ENCODE data around the gene TRNAU1AP.
"Not testable (repeated sequence)": the region's sequence is repeated elsewhere in the genome, so short reads cannot be mapped to it uniquely, and the experiment has no call there.

The TRNAU1AP gene

DNA sequence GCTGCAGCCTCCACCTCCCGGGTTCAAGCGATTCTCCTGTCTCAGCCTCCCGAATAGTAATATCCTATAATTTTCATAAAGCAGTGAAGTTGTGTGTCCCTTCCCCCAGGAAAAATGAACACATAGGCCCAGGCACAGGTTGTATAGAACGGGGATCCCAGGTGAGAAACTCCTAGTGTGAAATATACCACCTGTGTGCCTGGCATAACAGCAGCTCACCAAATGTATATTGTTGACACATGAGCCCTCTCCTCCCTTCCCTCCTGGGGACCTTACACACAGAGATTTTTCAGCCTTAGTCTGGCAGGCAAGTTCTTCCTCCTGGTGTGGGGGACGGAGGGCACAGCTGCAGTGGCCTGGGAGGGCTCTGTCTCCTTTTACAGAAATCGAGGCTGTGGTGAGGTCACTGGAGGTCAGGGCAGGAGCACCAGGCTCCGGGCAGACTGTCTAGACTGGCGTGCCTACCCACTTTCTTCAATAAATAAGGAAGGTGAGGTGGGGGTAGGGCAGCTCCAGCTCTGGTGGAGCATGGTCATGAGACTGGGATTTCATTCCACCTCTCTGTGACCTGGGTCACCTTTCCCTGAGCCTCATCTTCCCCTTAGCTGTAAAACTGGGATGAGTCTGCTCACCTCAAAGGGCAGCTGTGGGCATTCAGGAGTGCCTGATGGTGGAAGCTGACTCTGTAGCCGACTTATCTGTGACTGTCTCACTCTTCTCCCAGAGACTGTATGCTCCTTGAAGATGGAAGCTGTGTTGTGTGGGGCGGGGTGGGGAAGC is 32.7 kb upstream of the TRNAU1AP start:
- peak in 1 of 10 donors; percentile 7 for DNase-seq
- intact Hi-C loops (cut with DNase I) = loop anchor here (5.0 kb wide), 1 partner anchor 32 kb away; the partner anchor contains the start of gene TRNAU1AP

GRCh38 chr1:28520796-28521195 is 32.1 kb upstream of the TRNAU1AP start:
- intact Hi-C loops (cut with DNase I) = not testable (repeated sequence)
- peak in 1 of 10 donors; percentile 62 for DNase-seq

DNA sequence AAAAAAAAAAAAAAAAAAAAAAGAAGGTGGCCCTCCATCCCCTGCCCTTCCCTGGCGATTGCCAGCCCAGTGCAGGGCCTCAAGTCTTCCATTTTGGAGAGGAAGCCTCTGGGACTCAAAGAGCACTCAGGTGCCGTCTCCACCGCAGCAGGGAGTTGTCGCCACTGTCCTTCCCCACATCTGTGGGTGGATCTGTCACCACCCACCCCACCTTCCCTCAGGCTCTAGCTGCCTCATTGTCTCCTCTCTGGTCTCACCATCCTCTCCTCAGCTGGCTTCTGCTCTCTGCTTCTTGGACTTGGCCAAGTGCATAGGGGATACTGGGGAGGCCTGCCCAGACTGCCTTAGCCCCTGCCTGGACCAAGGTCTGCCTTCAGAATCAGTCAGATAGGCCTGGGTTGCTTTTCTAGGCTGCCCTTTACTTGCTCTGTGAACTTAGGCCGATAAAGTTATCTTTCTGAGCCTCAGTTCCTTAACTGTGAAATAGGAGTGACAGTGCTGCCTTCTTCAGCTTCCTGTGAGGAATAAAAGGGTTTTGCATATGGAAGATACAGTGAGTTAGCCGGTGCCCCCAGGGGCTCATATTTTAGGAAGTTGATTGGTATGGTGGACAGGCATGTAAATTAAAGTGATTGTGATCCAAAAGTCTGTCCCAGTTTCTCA is 31.3 kb upstream of the TRNAU1AP start:
- DNase-seq = peak in 1 of 10 donors; percentile 24
- intact Hi-C loops (cut with DNase I) = no loop called here

DNA sequence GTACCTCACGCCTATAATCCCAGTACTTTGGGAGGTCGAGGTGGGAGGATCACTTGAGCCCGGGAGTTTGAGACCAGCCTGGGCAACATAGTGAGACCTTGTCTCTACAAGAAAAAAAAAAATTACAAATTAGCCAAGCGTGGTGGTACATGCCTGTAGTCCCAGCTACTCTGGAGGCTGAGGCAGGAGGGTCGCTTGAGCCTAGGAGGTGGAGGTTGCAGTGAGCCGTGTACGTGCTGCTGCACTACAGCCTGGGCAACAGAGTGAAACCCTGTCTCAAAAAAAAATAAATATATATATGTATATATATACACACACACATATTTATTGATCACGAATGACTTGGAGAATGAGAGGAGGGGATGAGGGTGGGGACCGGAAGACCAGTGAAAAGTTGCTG is 30.3 kb upstream of the TRNAU1AP start:
- DNase-seq = peak in 1 of 10 donors; percentile 18
- intact Hi-C loops (cut with DNase I) = not testable (repeated sequence)

DNA sequence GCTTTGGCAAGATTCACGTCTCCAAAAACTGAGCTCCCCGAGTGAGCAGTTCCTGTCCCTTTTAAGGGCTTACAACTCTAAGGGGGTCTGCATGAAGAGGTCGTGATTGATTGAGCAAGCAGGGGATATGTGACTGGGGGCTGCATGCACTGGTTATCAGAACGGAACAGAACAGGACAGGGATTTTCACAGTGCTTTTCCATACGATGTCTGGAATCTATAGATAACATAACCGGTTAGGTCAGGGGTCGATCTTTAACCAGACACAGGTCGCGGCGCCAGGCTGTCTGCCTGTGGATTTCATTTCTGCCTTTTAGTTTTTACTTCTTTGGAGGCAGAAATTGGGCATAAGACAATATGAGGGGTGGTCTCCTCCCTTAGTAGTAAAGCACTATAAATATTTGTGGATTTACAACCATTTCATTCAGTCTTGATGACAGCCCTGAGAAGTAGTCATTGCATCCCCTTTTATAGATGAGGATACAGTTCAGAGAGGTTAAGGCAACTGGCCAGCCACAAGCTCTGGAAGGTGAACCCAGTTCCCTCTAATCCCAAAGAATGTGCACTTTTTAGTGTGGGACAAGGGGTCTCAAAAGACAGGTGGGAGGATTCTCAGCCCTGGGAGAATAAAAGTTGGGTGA is 27.8 kb upstream of the TRNAU1AP start:
- peak in 2 of 10 donors; percentile 3 to 7 for DNase-seq
- intact Hi-C loops (cut with DNase I) = not testable (repeated sequence)

GRCh38 chr1:28526886-28527285 is 26.0 kb upstream of the TRNAU1AP start:
- peak in 1 of 10 donors; percentile 25 for DNase-seq
- intact Hi-C loops (cut with DNase I) = no loop called here

DNA sequence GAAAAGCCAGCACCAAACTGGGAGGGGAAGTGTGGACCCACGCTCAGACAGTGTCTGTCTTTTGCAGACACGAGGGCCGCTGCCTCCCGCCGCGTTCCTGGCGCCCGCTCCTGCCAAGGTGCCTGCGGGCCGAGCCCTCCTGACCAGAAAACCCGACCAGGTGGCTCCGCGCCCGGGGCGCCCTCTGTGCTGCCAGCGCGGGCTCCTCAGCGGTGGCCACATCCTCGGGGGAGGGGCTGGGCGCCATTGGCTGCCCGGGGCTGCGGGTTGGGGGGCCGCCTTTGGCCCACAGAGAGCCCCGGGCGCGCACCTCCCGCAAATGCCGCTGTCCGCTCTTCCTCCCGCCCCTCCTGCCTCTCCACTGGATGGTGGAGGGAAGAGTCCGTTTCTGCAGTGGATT is 22.4 kb upstream of the TRNAU1AP start:
- DNase-seq = peak in 1 of 10 donors; percentile 46
- intact Hi-C loops (cut with DNase I) = no loop called here

- intact Hi-C loops (cut with DNase I) = no loop called here
- DNase-seq = peak in 1 of 10 donors; percentile 1
Measured at GRCh38 chr1:28534671-28535070, 18.2 kb upstream of the TRNAU1AP start.

- no peak for DNase-seq
Measured at GRCh38 chr1:28535180-28535579, 17.7 kb upstream of the TRNAU1AP start.

DNA sequence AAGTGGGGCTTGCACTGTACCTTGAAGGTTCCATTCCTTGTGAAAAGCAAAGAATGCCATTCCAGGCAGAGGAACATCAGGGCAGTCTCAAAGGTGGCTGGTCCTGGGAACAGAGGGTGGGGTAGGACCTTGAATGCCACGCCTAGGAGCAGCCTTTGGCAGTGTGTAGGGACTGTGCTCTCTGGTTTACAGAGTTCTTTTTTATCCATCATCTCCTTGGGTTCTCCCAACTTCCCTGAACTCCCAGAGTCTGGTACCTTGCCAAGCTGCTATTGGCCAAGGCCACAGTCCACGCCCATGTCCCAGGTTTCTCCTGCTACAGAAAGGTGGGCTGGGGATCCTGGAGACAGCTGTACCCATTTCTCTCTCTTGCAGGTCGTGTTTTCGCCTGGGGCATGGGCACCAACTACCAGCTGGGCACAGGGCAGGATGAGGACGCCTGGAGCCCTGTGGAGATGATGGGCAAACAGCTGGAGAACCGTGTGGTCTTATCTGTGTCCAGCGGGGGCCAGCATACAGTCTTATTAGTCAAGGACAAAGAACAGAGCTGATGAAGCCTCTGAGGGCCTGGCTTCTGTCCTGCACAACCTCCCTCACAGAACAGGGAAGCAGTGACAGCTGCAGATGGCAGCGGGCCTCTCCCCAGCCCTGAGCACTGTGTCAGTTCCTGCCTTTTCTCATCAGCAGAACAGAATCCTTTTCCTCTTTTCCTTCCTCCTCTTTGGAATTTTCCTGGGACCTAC is 15.3 kb upstream of the TRNAU1AP start:
- intact Hi-C loops (cut with DNase I) = no loop called here

More at GRCh38 chr1:28535180-28535579, 17.7 kb upstream of the TRNAU1AP start:
- intact Hi-C loops (cut with DNase I) = no loop called here

GRCh38 chr1:28538286-28538685 is 14.6 kb upstream of the TRNAU1AP start:
- intact Hi-C loops (cut with DNase I) = no loop called here
- DNase-seq = peak in 2 of 10 donors; percentile 8 to 36

More for the DNA sequence above, 15.3 kb upstream of the TRNAU1AP start:
- peak in 8 of 10 donors; percentile 8 to 89 (median 34) for DNase-seq

DNA sequence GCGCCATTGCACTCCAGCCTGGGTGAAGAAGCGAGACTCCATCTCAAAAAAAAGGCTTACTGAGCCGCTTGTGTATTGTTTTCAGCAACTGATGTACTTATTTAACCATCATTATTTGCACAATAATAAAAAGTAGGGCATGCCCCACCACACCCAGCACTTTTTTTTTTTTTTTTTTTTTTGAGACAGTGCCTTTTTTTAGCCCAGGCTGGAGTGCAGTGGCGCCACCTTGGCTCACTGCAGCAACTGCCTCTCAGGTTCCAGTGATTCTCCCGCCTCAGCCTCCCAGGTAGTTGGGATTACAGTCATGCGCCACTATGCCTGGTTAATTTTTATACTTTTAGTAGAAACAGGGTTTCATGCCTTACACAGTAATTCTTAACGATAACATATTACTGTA is 12.2 kb upstream of the TRNAU1AP start:
- intact Hi-C loops (cut with DNase I) = no loop called here
- no peak for DNase-seq

DNA sequence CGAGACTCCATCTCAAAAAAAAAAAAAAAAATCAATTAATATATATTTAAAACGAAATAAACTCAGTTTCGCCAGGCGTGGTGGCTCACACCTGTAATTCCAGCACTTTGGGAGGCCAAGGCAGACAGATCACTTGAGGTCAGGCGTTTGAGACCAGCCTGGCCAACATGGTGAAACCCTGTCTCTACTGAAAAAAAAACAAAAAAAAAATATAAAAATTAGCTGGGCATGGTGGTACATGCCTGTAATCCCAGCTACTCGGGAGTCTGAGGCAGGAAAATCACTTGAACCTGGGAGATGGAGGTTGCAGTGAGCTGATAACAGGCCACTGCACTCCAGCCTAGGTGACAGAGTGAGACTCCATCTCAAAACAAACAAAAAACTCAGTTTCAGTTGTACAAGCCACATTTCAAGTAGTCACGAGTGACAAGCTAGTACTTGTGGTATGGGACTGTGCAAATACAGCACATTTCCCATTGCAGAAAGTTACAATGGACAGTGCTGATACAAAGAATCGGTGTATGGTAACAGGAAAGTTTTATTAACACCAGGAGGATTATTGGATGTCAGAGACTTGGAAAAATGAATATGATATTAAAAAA is 11.4 kb upstream of the TRNAU1AP start:
- peak in 1 of 10 donors; percentile 1 for DNase-seq
- intact Hi-C loops (cut with DNase I) = not testable (repeated sequence)

DNA sequence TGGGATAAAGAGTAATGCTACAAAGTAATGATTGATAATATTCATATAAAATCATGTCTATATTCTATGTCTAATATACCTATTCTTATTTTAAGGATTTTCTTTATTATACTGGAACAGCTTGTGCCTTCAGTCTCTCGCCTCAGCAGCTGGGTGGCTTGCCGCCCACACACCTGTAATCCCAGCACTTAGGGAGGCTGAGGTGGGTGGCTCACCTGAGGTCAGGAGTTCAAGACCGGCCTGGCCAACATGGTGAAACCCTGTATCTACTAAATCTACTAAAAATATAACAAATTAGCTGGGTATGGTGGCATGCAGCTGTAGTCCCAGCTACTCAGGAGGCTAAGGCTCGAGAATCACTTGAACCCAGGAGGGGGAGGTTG is 7.6 kb upstream of the TRNAU1AP start:
- intact Hi-C loops (cut with DNase I) = no loop called here
- no peak for DNase-seq

DNA sequence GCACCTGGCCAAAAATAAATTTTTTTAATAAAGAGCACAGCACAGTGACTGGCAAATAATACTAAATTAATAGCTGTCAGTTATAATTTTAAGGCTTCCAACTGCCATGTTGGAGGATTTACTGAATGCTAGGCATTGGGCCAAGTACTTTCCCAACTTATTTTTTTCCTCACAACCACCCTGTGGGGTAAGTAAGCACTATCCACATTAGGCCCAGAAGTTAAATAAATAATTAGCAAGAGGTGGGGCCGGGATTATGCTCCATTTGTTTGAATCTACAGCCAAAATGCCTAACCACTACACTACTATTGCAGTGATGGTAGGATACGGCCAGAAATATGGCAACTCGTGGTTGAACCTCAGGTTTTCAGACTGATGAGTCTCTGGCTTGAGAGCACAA is 4.6 kb upstream of the TRNAU1AP start:
- DNase-seq = no peak
- intact Hi-C loops (cut with DNase I) = no loop called here

DNA sequence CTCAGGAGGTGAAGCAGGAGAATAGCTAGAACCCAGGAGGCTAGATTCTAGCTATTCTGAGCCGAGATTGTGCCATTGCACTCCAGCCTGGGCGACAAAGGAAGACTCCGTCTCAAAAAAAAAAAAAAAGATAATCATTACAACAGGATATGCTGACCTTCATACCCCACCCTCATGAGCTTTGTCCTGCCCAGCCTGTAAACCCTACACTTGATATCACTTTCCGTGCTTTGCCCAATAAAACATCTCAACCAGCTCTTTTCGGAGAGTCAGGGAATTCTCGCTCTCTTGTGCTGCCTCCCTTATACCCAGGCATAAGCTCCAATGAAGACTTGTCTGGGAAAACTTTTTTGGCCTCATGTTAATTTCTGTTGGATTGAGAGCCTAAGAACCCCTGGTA is 1.5 kb upstream of the TRNAU1AP start:
- intact Hi-C loops (cut with DNase I) = loop anchor here (5.0 kb wide), 1 partner anchor 34 kb away; no protein-coding TSS in a partner anchor

DNA sequence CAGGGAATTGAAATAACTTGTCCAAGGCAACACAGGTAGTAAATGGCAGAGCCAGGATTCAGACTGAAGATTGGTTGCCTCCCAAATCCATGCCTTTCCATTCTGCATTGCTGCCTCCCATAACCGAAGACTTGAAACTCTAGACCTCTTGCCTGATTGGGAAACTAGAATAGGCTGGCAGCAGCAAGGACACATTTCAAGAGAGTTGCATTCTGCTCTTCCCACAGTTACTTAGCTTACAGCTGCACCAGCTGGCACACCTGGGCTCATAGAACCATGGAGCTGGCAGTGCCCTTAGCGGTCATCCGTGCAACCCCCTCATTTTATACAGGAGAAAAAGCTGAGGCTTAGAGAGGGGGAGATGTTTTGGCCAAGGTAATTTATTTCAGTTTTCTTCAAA is 8.0 kb downstream of the TRNAU1AP start:
- intact Hi-C loops (cut with DNase I) = no loop called here
- DNase-seq = no peak

More for the DNA sequence above, 1.5 kb upstream of the TRNAU1AP start:
- DNase-seq = no peak

GRCh38 chr1:28564310-28564709 is 11.4 kb downstream of the TRNAU1AP start:
- intact Hi-C loops (cut with DNase I) = no loop called here

GRCh38 chr1:28565040-28565439 is 12.2 kb downstream of the TRNAU1AP start:
- peak in 1 of 10 donors; percentile 1 for DNase-seq
- intact Hi-C loops (cut with DNase I) = no loop called here

More at GRCh38 chr1:28564310-28564709, 11.4 kb downstream of the TRNAU1AP start:
- DNase-seq = no peak

DNA sequence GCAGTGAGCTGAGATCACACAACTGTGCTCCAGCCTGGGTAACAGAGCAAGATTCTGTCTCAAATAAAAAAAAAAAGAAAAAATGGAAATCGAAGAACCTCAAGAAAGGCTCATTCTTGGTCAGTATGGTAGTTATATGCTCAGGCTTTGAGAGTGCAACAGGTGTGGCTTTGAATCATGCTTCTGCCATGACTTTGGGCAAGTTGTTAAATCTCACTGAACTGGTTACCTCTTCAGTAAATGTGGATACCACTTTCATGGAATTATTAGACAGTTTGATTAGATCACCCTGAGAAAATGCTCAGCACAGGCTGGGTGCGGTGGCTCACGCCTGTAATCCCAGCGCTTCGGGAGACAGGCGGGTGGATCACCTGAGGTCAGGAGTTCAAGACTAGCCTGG is 12.8 kb downstream of the TRNAU1AP start:
- DNase-seq = no peak
- intact Hi-C loops (cut with DNase I) = no loop called here

All from posterior cingulate gyrus (tissue), 11 donors.